Muscle layer of duodenum (tissue), 2 donors: ENCODE results near the gene EN2.

Source experiments
- H3K27ac ChIP-seq: one replicate; pipeline ENCODE4 v1.7.0; 2013; ENCODE audit warnings: mild to moderate bottlenecking, low read length
- H3K27me3 ChIP-seq: one replicate; pipeline ENCODE4 v1.7.0; 2013; ENCODE audit warnings: low read depth, mild to moderate bottlenecking, control low read depth, low read length
- H3K36me3 ChIP-seq, 2 donors: one replicate each; pipeline ENCODE4 v1.7.0; 2013; ENCODE audit warnings: low read length in 2 of 2, control low read depth in 1 of 2, mild to moderate bottlenecking in 1 of 2; ENCODE audit not compliant: insufficient read depth in 2 of 2, control insufficient read depth in 1 of 2
- H3K4me1 ChIP-seq, 2 donors: one replicate each; pipeline ENCODE4 v1.7.0; 2013; ENCODE audit warnings: low read length in 2 of 2, mild to moderate bottlenecking in 2 of 2, control low read depth in 1 of 2, moderate library complexity in 1 of 2; ENCODE audit not compliant: insufficient read depth in 2 of 2, control insufficient read depth in 1 of 2
- H3K4me3 ChIP-seq, 2 donors: one replicate each; pipeline ENCODE4 v1.7.0; 2013; ENCODE audit warnings: low read length in 2 of 2, low read depth in 1 of 2, mild to moderate bottlenecking in 1 of 2
- H3K9me3 ChIP-seq, 2 donors: one replicate each; pipeline ENCODE4 v1.7.0; 2013; ENCODE audit warnings: low read length in 2 of 2, control low read depth in 1 of 2, mild to moderate bottlenecking in 1 of 2; ENCODE audit not compliant: control insufficient read depth in 1 of 2
- donor health status: healthy.

EN2 gene

DNA sequence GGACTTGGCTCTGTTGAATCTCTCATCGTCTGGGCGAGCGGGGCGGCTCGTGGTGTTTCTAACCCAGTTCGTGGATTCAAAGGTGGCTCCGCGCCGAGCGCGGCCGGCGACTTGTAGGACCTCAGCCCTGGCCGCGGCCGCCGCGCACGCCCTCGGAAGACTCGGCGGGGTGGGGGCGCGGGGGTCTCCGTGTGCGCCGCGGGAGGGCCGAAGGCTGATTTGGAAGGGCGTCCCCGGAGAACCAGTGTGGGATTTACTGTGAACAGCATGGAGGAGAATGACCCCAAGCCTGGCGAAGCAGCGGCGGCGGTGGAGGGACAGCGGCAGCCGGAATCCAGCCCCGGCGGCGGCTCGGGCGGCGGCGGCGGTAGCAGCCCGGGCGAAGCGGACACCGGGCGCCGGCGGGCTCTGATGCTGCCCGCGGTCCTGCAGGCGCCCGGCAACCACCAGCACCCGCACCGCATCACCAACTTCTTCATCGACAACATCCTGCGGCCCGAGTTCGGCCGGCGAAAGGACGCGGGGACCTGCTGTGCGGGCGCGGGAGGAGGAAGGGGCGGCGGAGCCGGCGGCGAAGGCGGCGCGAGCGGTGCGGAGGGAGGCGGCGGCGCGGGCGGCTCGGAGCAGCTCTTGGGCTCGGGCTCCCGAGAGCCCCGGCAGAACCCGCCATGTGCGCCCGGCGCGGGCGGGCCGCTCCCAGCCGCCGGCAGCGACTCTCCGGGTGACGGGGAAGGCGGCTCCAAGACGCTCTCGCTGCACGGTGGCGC is at the start of gene EN2:
EN2 (plus strand) TSS at position 19 of the 767 bp plus-strand sequence; CDS start at position 268, 249 bp downstream.
- Histone ChIP-seq H3K4me3 (peak within 1 kb of the TSS; percentile 68 to 69), H3K27me3 (peaks cover 83% of the 10 kb centered on the region), H3K27ac (no peak within 1 kb of the TSS), H3K9me3 (no peaks in the 10 kb centered on the region), H3K36me3 (no peaks in the 10 kb centered on the region), H3K4me1 (peaks cover 2 to 53% of the 10 kb centered on the region in 2 donors)

DNA sequence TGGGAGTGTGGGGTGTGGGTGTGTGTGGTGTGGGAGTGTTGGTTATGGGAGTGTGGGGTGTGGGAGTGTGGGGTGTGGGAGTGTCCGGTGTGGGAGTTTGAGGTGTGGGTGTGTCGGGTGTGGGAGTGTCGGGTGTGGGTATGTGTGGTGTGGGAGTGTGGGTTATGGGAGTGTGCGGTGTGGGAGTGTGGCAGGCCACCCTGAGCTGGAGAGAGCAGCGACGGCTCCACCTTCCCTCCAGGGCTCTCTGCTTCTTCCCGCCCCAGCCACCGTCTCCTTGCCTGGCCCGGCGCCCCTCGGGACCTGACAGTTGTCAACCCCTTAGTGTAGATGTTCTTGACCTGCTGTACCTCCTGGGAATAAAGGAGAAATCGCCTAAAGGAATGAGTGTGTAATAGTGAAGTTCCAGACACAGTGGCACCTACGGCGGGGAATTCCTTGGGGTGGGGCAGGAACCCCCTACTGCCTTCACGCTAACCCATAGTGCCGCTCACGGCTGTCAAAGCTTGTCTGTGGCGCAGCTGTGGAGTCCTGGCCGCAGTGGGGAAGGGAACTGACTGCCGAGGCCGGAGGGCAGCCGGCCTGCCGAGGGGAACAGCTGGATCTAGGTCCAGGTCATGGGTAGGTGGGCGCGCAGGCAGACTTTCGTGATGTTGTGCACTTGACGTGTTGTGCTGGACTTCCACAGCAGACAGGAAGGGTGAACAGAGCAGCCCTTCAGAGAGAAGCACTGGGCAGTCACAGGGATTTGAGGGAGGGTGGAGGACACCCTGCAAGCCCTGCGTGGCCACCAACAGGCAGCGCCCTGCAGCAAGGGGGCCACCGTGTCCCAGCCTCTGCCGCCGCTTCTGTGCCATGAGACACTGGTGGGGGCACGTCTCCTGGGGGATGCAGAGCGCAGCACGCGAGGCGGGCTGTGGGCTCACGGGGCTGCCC is 49.0 kb upstream of the EN2 start:
- Histone ChIP-seq H3K36me3 (no peaks in the 10 kb centered on the region), H3K4me3 (no peak overlapping the region), H3K27me3 (peaks cover 18% of the 10 kb centered on the region), H3K27ac (no peak overlapping the region), H3K4me1 (no peaks in the 10 kb centered on the region), H3K9me3 (no peaks in the 10 kb centered on the region)

DNA sequence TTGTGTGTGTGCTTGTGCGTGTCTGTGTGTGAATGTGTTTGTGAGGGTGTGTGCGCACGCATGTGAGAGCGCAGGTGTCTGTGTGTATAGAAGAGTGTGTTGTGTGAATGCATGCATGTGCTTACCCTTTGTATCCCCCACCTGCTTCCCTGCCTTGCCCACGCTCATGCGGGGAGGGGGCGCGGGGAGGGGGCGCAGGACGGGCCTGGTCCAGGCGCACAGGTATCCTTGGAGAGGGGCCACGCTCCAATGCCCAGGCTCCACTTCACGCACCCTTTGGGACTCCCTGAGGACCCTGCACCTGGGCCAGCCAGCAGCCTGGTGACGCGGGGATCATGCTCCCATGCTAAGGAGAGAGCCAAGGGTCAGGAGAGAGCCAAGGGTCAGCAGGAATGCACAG is 47.9 kb upstream of the EN2 start:
- no peak overlapping the region for H3K4me3 ChIP-seq
- H3K9me3 ChIP-seq: no peaks in the 10 kb centered on the region
- H3K27me3 ChIP-seq: peaks cover 18% of the 10 kb centered on the region
- no peaks in the 10 kb centered on the region for H3K36me3 ChIP-seq
- no peak overlapping the region for H3K27ac ChIP-seq
- no peaks in the 10 kb centered on the region for H3K4me1 ChIP-seq

DNA sequence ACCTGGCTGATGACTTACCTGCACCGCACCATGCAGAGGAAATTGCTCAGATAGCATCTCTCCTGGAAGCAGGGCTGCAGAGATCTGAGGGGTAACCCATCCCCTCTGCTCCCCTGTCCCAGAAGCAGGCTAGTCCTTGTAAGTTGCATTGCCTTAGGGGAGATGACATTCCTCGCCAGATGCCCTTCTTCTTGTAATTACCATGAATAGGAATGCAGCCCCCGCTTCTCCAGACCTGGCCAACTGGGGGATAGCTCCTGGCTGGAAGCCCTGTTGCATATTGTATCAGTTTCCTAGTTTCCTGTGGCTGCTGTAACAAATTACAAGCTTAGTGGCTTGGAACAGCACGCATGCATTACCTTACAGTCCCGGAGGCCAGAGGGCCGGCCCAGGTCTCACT is 47.5 kb upstream of the EN2 start:
- Histone ChIP-seq H3K36me3 (no peaks in the 10 kb centered on the region), H3K27me3 (peaks cover 17% of the 10 kb centered on the region), H3K4me1 (no peaks in the 10 kb centered on the region), H3K4me3 (no peak overlapping the region), H3K9me3 (no peaks in the 10 kb centered on the region), H3K27ac (no peak overlapping the region)

DNA sequence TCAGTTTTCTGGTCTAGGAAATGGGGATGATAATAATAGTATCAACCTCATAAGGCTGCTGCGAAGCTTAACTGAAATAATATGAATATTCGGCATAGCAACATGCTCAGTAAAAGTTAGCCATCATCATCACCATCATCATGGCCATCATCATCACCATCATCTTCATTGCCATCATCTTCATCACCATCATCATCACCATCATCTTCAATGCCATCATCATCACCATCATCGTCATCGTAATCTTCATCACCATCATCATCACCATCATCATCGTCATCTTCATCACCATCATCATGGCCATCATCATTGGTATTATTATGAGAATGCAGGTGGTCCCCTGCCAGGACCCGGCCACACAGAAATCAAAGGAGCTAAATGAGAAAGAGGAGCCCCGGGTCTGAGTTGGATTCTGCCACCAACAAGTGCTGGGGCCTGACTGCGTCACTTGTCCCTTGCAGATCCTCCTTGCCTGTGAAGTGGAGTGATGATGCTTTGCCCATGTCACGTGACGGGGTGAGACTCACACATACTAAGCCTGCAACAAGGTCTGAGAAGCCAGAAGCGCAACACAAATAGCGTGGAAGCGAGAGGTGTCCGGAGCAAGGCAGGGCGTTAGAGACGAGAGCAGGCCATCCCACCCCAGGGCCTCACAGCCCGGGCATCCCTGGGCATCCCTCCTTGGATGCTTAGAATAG is 46.1 kb upstream of the EN2 start:
- Histone ChIP-seq H3K36me3 (no peaks in the 10 kb centered on the region), H3K27me3 (peaks cover 10% of the 10 kb centered on the region)

GRCh38 chr7:155412416-155413253 is 45.3 kb upstream of the EN2 start:
- no peaks in the 10 kb centered on the region for H3K4me1 ChIP-seq
- peaks cover 10% of the 10 kb centered on the region for H3K27me3 ChIP-seq
- no peaks in the 10 kb centered on the region for H3K9me3 ChIP-seq
- H3K4me3 ChIP-seq: no peak overlapping the region
- no peak overlapping the region for H3K27ac ChIP-seq
- no peaks in the 10 kb centered on the region for H3K36me3 ChIP-seq

More for the DNA sequence above, 46.1 kb upstream of the EN2 start:
- Histone ChIP-seq H3K9me3 (no peaks in the 10 kb centered on the region), H3K4me3 (no peak overlapping the region), H3K4me1 (no peaks in the 10 kb centered on the region), H3K27ac (no peak overlapping the region)

GRCh38 chr7:155414547-155415492 is 43.1 kb upstream of the EN2 start:
- Histone ChIP-seq H3K9me3 (no peaks in the 10 kb centered on the region), H3K4me3 (no peak overlapping the region), H3K4me1 (no peaks in the 10 kb centered on the region), H3K27me3 (peaks cover 5% of the 10 kb centered on the region), H3K27ac (no peak overlapping the region), H3K36me3 (no peaks in the 10 kb centered on the region)

- no peak overlapping the region for H3K27ac ChIP-seq
- no peaks in the 10 kb centered on the region for H3K9me3 ChIP-seq
- H3K4me3 ChIP-seq: no peak overlapping the region
- H3K4me1 ChIP-seq: no peaks in the 10 kb centered on the region
- no peaks in the 10 kb centered on the region for H3K27me3 ChIP-seq
- H3K36me3 ChIP-seq: no peaks in the 10 kb centered on the region
Observed at GRCh38 chr7:155416646-155417380, 41.1 kb upstream of the EN2 start.

GRCh38 chr7:155418304-155418703 is 39.6 kb upstream of the EN2 start:
- Histone ChIP-seq H3K4me3 (no peak overlapping the region), H3K36me3 (no peaks in the 10 kb centered on the region), H3K27me3 (no peaks in the 10 kb centered on the region), H3K4me1 (no peaks in the 10 kb centered on the region), H3K9me3 (no peaks in the 10 kb centered on the region), H3K27ac (no peak overlapping the region)
